Testis (tissue), 2 donors: Measurements from ENCODE around the gene LRP1B.

Source experiments
- POLR2A ChIP-seq: fragments of 450-650 bp; IDR thresholded peaks from one replicate; pipeline ENCODE4 v1.6.1; 2017; ENCODE audit warnings: antibody characterized with exemption, mild to moderate bottlenecking, moderate library complexity
- TF ChIP-seq, protein P1 (sequence below), 3 experiments: fragments of 450-650 bp in 2 of 3; fragments of 200-600 bp in 1 of 3; sonication (generic) in 1 of 3; IDR thresholded peaks; one replicate each; pipeline ENCODE4 v1.5.1; 2016 to 2019; ENCODE audit warnings: antibody characterized with exemption in 3 of 3, mild to moderate bottlenecking in 2 of 3, moderate library complexity in 1 of 3

DNA sequence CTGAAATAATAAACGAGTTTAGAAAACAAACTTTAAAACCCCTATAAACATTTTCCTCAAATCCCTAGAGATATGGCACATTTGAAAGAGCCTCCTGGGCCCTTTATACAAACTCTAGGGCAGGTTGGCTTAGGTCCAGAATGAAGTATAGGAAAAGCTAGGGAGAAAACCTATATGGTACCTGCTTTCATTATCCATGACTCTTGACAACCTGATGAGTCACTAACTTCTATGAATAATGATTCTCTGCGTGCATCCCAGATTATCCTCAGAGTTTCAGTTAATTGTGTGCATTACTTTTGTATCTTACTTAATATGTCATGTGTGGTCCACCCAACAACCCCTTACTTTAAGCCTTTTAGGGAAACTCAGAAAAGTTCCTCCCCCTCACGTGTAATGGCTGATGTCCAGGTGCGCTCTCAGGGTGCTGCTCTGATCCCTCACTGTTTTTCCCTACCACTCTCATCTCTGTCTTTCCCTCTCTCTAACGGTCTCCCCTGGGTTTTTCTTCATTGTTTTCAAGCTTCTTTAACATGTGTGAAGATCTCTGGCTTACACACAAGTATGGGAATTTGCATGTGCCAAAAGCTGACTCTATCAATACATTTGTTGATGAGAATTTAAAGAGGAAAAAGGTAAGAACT, 78.5 kb downstream of the LRP1B start:
- TF ChIP-seq, protein P1, sequence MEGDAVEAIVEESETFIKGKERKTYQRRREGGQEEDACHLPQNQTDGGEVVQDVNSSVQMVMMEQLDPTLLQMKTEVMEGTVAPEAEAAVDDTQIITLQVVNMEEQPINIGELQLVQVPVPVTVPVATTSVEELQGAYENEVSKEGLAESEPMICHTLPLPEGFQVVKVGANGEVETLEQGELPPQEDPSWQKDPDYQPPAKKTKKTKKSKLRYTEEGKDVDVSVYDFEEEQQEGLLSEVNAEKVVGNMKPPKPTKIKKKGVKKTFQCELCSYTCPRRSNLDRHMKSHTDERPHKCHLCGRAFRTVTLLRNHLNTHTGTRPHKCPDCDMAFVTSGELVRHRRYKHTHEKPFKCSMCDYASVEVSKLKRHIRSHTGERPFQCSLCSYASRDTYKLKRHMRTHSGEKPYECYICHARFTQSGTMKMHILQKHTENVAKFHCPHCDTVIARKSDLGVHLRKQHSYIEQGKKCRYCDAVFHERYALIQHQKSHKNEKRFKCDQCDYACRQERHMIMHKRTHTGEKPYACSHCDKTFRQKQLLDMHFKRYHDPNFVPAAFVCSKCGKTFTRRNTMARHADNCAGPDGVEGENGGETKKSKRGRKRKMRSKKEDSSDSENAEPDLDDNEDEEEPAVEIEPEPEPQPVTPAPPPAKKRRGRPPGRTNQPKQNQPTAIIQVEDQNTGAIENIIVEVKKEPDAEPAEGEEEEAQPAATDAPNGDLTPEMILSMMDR (IDR thresholded peaks at IDR 0.05) = no peak
- no peak for TF ChIP-seq POLR2A
